Mucosa of descending colon (tissue), 3 donors: ENCODE measurements around the gene KCTD10. TPM values are rescaled to one million over a fixed set of nuclear protein-coding genes. Genes with fewer than 3 reads are reported as not detected.
A peak's percentile ranks its signal among the peaks of the same experiment; 100 is the strongest.

Experiments used
- ATAC-seq: fragments of 200-7000 bp; cut with Tn5 transposase; one replicate; pipeline ENCODE4 v1.9.1; 2020; ENCODE audit warnings: mild to moderate bottlenecking, moderate library complexity
- DNase-seq, 3 donors: peaks; one replicate each; pipeline ENCODE4 v3.0.0-alpha.2; 2020
- H3K36me3 ChIP-seq: fragments of 200-600 bp; one replicate; pipeline ENCODE4 v1.8.0; 2021; ENCODE audit warnings: low read depth, mild to moderate bottlenecking
- H3K4me1 ChIP-seq: fragments of 200-600 bp; one replicate; pipeline ENCODE4 v1.8.0; 2021; ENCODE audit warnings: low read depth, mild to moderate bottlenecking
- H3K4me3 ChIP-seq: fragments of 200-600 bp; one replicate; pipeline ENCODE4 v1.8.0; 2021; ENCODE audit warnings: mild to moderate bottlenecking
- H3K9me3 ChIP-seq: fragments of 200-600 bp; one replicate; pipeline ENCODE4 v1.8.0; 2021; ENCODE audit warnings: mild to moderate bottlenecking
- CTCF ChIP-seq: fragments of 200-600 bp; IDR thresholded peaks from one replicate; pipeline ENCODE4 v1.8.0; 2022; ENCODE audit warnings: antibody characterized with exemption, mild to moderate bottlenecking
- intact Hi-C, 2 donors: fragments of 100-400 bp; cut with DNase I in 1 of 2; cut with micrococcal nuclease in 1 of 2; formaldehyde crosslinking; loops; one replicate each; pipeline versions ENCODE4 v1.11.0 to v1.11.1; 2022; cut with DNase I, micrococcal nuclease
- total RNA-seq, 3 donors: library from RNA; stranded (reverse); fragmentation: NEBNext Ultra II Directional in 2 of 3; extraction: Animal tissue kit (Norgen Biotek cat#: 25700) in 2 of 3; gene quantifications; one replicate each; pipeline versions ENCODE4 v1.2.1 to v1.2.4, GENCODE V29; 2021 to 2023
- donor health status: DM: no; HTN: no; CAD: no; lungs with moderate emphysema.
- donor health status: DM: no; HTN: no; CAD: no.
- donor health status: DM: no; HTN: yes; CAD: no.

KCTD10 gene
- total RNA-seq, 3 donors from 2014 or later: 81.1 to 86.3 (median 86.0) TPM

GRCh38 chr12:109459247-109459646 lies 17.9 kb downstream of the KCTD10 start:
- ATAC-seq: no peak
- TF ChIP-seq CTCF: no peak
- intact Hi-C loops: no loop called here
- Histone ChIP-seq H3K4me3 (no peak overlapping the region), H3K36me3 (no peaks in the 10 kb centered on the region), H3K9me3 (no peaks in the 10 kb centered on the region), H3K4me1 (peaks cover 48% of the 10 kb centered on the region)
- DNase-seq: no peak

- TF ChIP-seq CTCF: no peak
- DNase-seq: no peak
- no peak overlapping the region for H3K4me3 ChIP-seq
- intact Hi-C loops: no loop called here
- no peaks in the 10 kb centered on the region for H3K9me3 ChIP-seq
- ATAC-seq: no peak
- H3K36me3 ChIP-seq: no peaks in the 10 kb centered on the region
- H3K4me1 ChIP-seq: peaks cover 44% of the 10 kb centered on the region
Observed at GRCh38 chr12:109458771-109459208, 18.3 kb downstream of the KCTD10 start.

- Histone ChIP-seq H3K4me3 (no peak overlapping the region), H3K4me1 (peaks cover 37% of the 10 kb centered on the region), H3K36me3 (no peaks in the 10 kb centered on the region), H3K9me3 (no peaks in the 10 kb centered on the region)
- DNase-seq (no peak), ATAC-seq (no peak)
- no peak for TF ChIP-seq CTCF
- intact Hi-C loops: no loop called here
Observed at GRCh38 chr12:109458086-109458485, 19.0 kb downstream of the KCTD10 start.

- H3K36me3 ChIP-seq: no peaks in the 10 kb centered on the region
Observed at GRCh38 chr12:109455706-109456105, 21.4 kb downstream of the KCTD10 start.

GRCh38 chr12:109452489-109452888 lies 24.6 kb downstream of the KCTD10 start:
- no peaks in the 10 kb centered on the region for H3K36me3 ChIP-seq
- intact Hi-C loops: no loop called here
- TF ChIP-seq CTCF: no peak
- ATAC-seq: no peak
- no peak for DNase-seq
- no peaks in the 10 kb centered on the region for H3K9me3 ChIP-seq
- no peak overlapping the region for H3K4me3 ChIP-seq
- peaks cover 43% of the 10 kb centered on the region for H3K4me1 ChIP-seq

More at GRCh38 chr12:109455706-109456105, 21.4 kb downstream of the KCTD10 start:
- no peak overlapping the region for H3K4me3 ChIP-seq
- H3K4me1 ChIP-seq: peaks cover 24% of the 10 kb centered on the region
- ATAC-seq: no peak
- intact Hi-C loops: no loop called here
- DNase-seq: no peak
- TF ChIP-seq CTCF: no peak
- no peaks in the 10 kb centered on the region for H3K9me3 ChIP-seq

GRCh38 chr12:109451400-109451799 lies 25.7 kb downstream of the KCTD10 start:
- H3K9me3 ChIP-seq: no peaks in the 10 kb centered on the region
- ATAC-seq (no peak), DNase-seq (peak in 1 of 3 donors; percentile 35)
- H3K36me3 ChIP-seq: no peaks in the 10 kb centered on the region
- intact Hi-C loops: no loop called here
- H3K4me1 ChIP-seq: peaks cover 54% of the 10 kb centered on the region
- no peak overlapping the region for H3K4me3 ChIP-seq
- no peak for TF ChIP-seq CTCF
